ELR (cell line): ENCODE results near the gene ACSL5.
"Not testable (repeated sequence)": the region's sequence is repeated elsewhere in the genome, so short reads cannot be mapped to it uniquely, and the experiment has no call there.

Experiments
- DNase-seq: peaks from one replicate; pipeline ENCODE4 v3.0.0-alpha.2; 2015; ENCODE audit warnings: low read depth

Gene ACSL5

GRCh38 chr10:112374724-112375541 lies 1.0 kb downstream of the ACSL5 start:
- peak; percentile 47 for DNase-seq

- peak; percentile 71 for DNase-seq
Measured at GRCh38 chr10:112375721-112376395, 1.9 kb downstream of the ACSL5 start.

- no peak for DNase-seq
Measured at GRCh38 chr10:112376396-112376790, 2.5 kb downstream of the ACSL5 start.

- DNase-seq: not testable (repeated sequence)
Measured at GRCh38 chr10:112377116-112377515, 3.2 kb downstream of the ACSL5 start.

- peak; percentile 96 for DNase-seq
Measured at GRCh38 chr10:112379635-112380296, 5.8 kb downstream of the ACSL5 start.

- no peak for DNase-seq
Measured at GRCh38 chr10:112382515-112383235, 8.8 kb downstream of the ACSL5 start.

GRCh38 chr10:112383325-112383724 lies 9.4 kb downstream of the ACSL5 start:
- peak; percentile 91 for DNase-seq

GRCh38 chr10:112384141-112384540 lies 10.2 kb downstream of the ACSL5 start:
- no peak for DNase-seq

GRCh38 chr10:112385201-112385600 lies 11.3 kb downstream of the ACSL5 start:
- no peak for DNase-seq

GRCh38 chr10:112388056-112388455 lies 14.1 kb downstream of the ACSL5 start:
- peak; percentile 13 for DNase-seq

GRCh38 chr10:112388548-112388947 lies 14.6 kb downstream of the ACSL5 start:
- no peak for DNase-seq

- peak; percentile 93 for DNase-seq
Measured at GRCh38 chr10:112389271-112389822, 15.4 kb downstream of the ACSL5 start.

- DNase-seq: no peak
Measured at GRCh38 chr10:112390125-112390703, 16.3 kb downstream of the ACSL5 start.

- no peak for DNase-seq
Measured at GRCh38 chr10:112393341-112393740, 19.4 kb downstream of the ACSL5 start.

GRCh38 chr10:112393827-112394226 lies 19.9 kb downstream of the ACSL5 start:
- no peak for DNase-seq

GRCh38 chr10:112394475-112394875 lies 20.6 kb downstream of the ACSL5 start:
- DNase-seq: no peak

- DNase-seq: peak; percentile 15
Measured at GRCh38 chr10:112395809-112396530, 22.1 kb downstream of the ACSL5 start.

GRCh38 chr10:112397592-112397991 lies 23.7 kb downstream of the ACSL5 start:
- no peak for DNase-seq

GRCh38 chr10:112402917-112403316 lies 29.0 kb downstream of the ACSL5 start:
- no peak for DNase-seq

GRCh38 chr10:112404617-112405016 lies 30.7 kb downstream of the ACSL5 start:
- peak; percentile 51 for DNase-seq

- DNase-seq: not testable (repeated sequence)
Measured at GRCh38 chr10:112406806-112407205, 32.9 kb downstream of the ACSL5 start.
